Aortic smooth muscle cell (primary cell): Measurements from ENCODE around the gene TM4SF20. TPM values are rescaled to one million over a fixed set of nuclear protein-coding genes. Genes with fewer than 3 reads are reported as not detected.

Source experiments
- total RNA-seq: library from RNA; depleted of rRNA; stranded (reverse); fragments of >200 nt; gene quantifications from 2 replicates; pipeline ENCODE4 v1.2.3, GENCODE V29; 2014

Gene TM4SF20, protein sequence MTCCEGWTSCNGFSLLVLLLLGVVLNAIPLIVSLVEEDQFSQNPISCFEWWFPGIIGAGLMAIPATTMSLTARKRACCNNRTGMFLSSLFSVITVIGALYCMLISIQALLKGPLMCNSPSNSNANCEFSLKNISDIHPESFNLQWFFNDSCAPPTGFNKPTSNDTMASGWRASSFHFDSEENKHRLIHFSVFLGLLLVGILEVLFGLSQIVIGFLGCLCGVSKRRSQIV
- not detected in 2 replicates for total RNA-seq

DNA sequence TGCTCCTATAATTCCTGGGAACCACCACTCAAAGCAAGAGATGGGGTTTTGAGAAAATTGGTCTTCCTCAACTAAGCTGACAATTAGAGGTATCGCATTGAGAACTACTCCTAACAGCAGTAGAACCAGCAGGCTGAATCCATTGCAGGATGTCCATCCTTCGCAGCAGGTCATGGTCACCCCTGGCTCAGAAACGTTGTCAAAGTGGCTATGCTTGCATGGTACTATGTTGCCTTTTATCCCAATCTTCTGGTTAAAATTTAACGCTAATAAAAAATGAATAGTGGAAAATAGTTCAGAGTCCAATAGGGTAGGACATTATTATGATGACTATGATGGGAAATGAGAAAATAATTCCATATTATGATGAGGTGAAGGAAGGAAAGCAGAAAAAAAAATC is at the start of gene TM4SF20:
TSS of gene TM4SF20 (minus strand) at position 212 of the 400 bp plus-strand sequence. CDS start at position 174, 38 bp downstream.

DNA sequence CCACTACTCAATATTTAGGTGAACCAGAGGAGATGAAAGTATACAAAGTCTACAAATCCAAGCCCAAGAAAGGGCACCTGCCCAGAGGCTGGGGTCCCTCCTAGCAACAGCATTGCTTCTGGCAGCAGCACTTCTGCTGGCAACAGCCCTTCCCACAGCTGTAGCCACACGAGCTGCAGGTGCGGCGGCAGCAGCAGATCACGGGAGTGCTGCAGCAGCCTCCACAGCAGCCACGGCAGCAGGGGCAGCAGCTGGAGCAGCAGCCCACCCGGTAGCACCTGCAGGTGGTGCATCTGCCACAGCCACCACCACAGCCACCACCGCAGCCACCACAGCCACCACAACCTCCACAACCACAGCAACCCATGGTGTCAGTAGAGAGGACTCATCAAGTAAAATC is 8.5 kb upstream of the TM4SF20 start, which contains the start of gene SCYGR1:
TSS of gene SCYGR1 (minus strand) at position 367 of the 400 bp plus-strand sequence. CDS start at position 367, 0 bp downstream.

DNA sequence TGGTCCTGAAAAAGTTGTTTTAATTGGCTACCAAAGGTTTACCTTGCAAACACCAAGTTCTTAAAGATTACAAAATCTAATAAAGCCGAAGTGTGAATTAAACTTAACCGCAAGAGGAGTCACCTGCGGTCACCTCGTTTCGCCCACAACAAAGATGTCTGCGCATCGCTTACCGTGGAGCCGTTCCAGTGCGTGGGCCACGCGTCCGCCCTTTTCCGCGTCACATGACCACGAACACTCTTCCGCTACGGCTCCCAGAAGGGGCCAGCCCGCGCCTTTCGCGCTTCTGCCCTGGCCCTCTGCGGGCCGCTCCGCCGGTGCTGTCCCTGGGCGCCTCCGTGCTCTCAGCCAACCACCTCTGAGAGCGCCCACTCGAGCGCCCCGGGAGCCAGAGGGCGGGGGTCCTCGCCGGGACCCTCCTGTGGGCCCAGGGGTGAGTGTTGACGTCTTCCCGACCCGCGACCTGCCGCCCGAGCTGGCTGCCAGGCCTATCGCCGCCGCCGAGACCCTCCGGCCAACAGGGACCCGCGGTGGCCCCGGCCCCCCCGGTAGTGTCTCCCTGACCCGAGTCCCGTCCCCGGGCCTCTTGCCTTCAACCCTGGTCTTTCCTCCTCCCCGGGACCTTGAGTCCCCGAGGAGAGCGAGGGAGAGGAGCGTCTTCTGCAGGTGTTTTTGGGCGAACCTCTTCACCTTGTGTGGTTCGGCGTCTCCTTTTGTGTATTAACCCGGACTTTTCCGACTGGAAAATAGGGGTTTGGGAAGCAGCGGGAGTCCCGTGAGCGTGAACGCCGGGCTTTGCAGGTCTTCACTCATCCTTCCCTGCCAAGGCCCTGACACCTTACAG is 53.9 kb downstream of the TM4SF20 start, which contains the start of gene MFF:
TSS of gene MFF (plus strand) at position 257 of the 844 bp plus-strand sequence. CDS start 5,415 bp downstream, outside the sequence.

Other genes starting within 250 kb of the TM4SF20 start
- 22.1 and 33.4 TPM in 2 replicates for gene COL4A4, start 215.1 kb downstream of the TM4SF20 start, total RNA-seq
- 16.2 and 23.5 TPM in 2 replicates for gene COL4A3, start 214.7 kb downstream of the TM4SF20 start, total RNA-seq
- 71.2 and 81.9 TPM in 2 replicates for gene MFF, start 54.1 kb downstream of the TM4SF20 start, total RNA-seq
- not detected in 2 replicates for gene SCYGR1, start 8.6 kb upstream of the TM4SF20 start, total RNA-seq
- gene AGFG1, start 92.8 kb upstream of the TM4SF20 start, total RNA-seq = 43.7 and 53.1 TPM in 2 replicates
- gene SCYGR2, start 219.6 kb upstream of the TM4SF20 start, total RNA-seq = not detected in 2 replicates
- not detected in 2 replicates for gene SCYGR3, start 235.5 kb upstream of the TM4SF20 start, total RNA-seq
- not detected in 2 replicates for gene SCYGR4, start 238.2 kb upstream of the TM4SF20 start, total RNA-seq